NCI-H2196 (cell line): ENCODE results near the gene GSTA4.
"Not testable (repeated sequence)": the region's sequence is repeated elsewhere in the genome, so short reads cannot be mapped to it uniquely, and the experiment has no call there.

ENCODE experiments used
- DNase-seq: peaks from one replicate; lab custom pipeline; 2025; ENCODE audit not compliant: unreplicated experiment; lab: John Stamatoyannopoulos, UW

GSTA4 gene

GRCh38 chr6:52976591-52977035, 18.5 kb downstream of the GSTA4 start:
- DNase-seq = no peak

GRCh38 chr6:52976149-52976548, 18.9 kb downstream of the GSTA4 start:
- DNase-seq = no peak

- DNase-seq = no peak
Observed at GRCh38 chr6:52975580-52975979, 19.5 kb downstream of the GSTA4 start.

GRCh38 chr6:52972989-52973388, 22.1 kb downstream of the GSTA4 start:
- no peak for DNase-seq

- DNase-seq = no peak
Observed at GRCh38 chr6:52969359-52969758, 25.7 kb downstream of the GSTA4 start.

GRCh38 chr6:52966101-52966500, 29.0 kb downstream of the GSTA4 start:
- DNase-seq = no peak

- no peak for DNase-seq
Observed at GRCh38 chr6:52965380-52965779, 29.7 kb downstream of the GSTA4 start.

- no peak for DNase-seq
Observed at GRCh38 chr6:52964318-52964717, 30.8 kb downstream of the GSTA4 start.

GRCh38 chr6:52962701-52963100, 32.4 kb downstream of the GSTA4 start:
- no peak for DNase-seq

GRCh38 chr6:52961022-52961421, 34.1 kb downstream of the GSTA4 start:
- DNase-seq = not testable (repeated sequence)

- not testable (repeated sequence) for DNase-seq
Observed at GRCh38 chr6:52960211-52960610, 34.9 kb downstream of the GSTA4 start.

- DNase-seq = no peak
Observed at GRCh38 chr6:52958546-52959255, 36.4 kb downstream of the GSTA4 start.

GRCh38 chr6:52955871-52956270, 39.2 kb downstream of the GSTA4 start:
- DNase-seq = no peak

GRCh38 chr6:52953911-52954839, 40.9 kb downstream of the GSTA4 start:
- no peak for DNase-seq

- no peak for DNase-seq
Observed at GRCh38 chr6:52946306-52946705, 48.8 kb downstream of the GSTA4 start.

GRCh38 chr6:52942821-52943220, 52.3 kb downstream of the GSTA4 start:
- DNase-seq = not testable (repeated sequence)

- no peak for DNase-seq
Observed at GRCh38 chr6:52942221-52942620, 52.9 kb downstream of the GSTA4 start.

GRCh38 chr6:52937908-52938307, 57.2 kb downstream of the GSTA4 start:
- no peak for DNase-seq

- no peak for DNase-seq
Observed at GRCh38 chr6:52933778-52934177, 61.3 kb downstream of the GSTA4 start.

- DNase-seq = no peak
Observed at GRCh38 chr6:52931351-52931750, 63.7 kb downstream of the GSTA4 start.

GRCh38 chr6:52929321-52930164, 65.5 kb downstream of the GSTA4 start:
- DNase-seq = no peak
